ENCODE data around the gene NOC4L. TPM values are rescaled to one million over a fixed set of nuclear protein-coding genes. Genes with fewer than 3 reads are reported as not detected.
A peak's percentile ranks its signal among the peaks of the same experiment; 100 is the strongest.

The NOC4L gene
- total and polyA plus RNA-seq, 12 donors = 7.4 to 22.2 (median 9.5) TPM

GRCh38 chr12:132154341-132154761 is 10.1 kb downstream of the NOC4L start:
- 67 to 76% methylated on average over 21 of the region's 21 CpGs for WGBS, 2 donors
- no peak for TF ChIP-seq CTCF (IDR thresholded peaks at IDR 0.05)

DNA sequence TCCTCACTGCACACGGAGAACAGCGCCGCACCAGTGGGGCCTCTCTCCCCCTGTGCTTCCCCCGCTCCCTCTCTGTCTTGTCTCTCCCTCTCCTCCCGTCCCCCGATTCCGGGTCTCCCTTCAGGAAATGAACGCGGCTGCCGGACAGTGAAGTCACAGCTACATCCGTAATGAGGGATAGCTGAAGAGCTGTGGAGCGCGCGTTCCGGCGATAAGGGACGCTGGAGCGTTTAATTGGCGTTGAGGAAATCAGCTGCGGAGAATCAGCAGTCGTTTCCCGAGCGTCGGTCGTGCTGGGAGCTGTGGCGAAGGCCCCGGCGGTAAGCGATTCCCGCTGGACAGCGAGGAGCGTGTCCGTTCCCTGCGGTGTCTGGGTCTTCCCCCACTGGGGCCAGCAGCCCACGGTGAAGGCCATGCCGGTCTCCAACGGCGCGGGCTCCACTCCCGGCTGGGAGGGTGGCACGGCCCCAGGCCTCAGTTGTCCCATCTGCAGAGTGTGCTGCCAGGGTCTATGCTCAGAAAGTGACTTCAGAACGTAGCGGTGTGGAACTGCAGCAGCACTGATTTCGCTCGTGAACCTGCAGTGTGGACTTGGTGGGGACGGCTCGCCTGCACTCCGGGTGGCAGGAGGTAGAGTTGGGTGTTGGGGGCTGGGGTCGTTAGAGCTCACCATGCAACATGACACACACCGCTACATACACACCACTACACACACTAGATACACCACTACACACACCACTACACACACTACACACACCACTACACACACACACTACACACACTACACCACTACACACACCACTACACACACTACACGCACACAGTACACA is 10.9 kb downstream of the NOC4L start:
- no peak for ATAC-seq

More at GRCh38 chr12:132154341-132154761, 10.1 kb downstream of the NOC4L start:
- no peaks in the 10 kb centered on the region for H3K9me3 ChIP-seq
- H3K27ac ChIP-seq = no peak overlapping the region
- intact Hi-C loops (cut with DNase I) = loop anchor here (2.0 to 10.0 kb wide), 8 partner anchors 60 to 463 kb away; partner anchors contain the start of genes P2RX2 (in 9 of the 10) and LRCOL1 (in 7 of the 10)
- peak in 4 of 8 donors; percentile 3 to 45 (median 22) for ATAC-seq
- DNase-seq = peak in 1 of 2 donors; percentile 14
- H3K4me1 ChIP-seq = peaks cover 0 to 9% (median 6%) of the 10 kb centered on the region in 9 donors
- peaks cover 0 to 22% (median 0%) of the 10 kb centered on the region in 9 donors for H3K36me3 ChIP-seq
- peak overlapping the region in 7 of 10 donors; percentile 3 to 47 (median 38) for H3K4me3 ChIP-seq
- no peaks in the 10 kb centered on the region for H3K27me3 ChIP-seq

DNA sequence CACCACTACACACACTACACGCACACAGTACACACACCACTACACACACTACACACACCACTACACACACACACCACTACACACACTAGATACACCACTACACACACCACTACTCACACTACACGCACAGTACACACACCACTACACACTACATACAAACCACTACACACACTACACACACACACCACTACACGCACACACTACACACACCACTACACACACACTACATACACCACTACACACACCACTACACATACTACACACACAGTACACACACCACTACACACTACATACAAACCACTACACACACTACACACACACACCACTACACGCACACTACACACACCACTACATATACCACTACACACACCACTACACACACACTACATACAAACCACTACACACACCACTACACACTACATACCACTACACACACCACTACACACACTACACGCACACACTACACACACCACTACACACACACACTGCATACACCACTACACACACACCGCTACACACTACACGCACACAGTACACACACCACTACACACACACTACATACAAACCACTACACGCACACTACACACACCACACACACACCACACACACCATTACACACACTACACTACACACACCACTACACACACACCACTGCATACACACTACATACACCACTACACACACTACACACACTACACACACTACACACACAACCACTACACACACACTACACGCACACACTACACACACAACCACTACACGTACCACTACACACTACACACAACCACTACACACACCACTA is 11.7 kb downstream of the NOC4L start:
- ATAC-seq = no peak
- WGBS, 2 donors = 94 to 99% methylated on average over 9 to 10 of the region's 10 CpGs
- H3K4me1 ChIP-seq = peaks cover 0 to 9% (median 6%) of the 10 kb centered on the region in 9 donors
- no peak overlapping the region for H3K4me3 ChIP-seq
- TF ChIP-seq CTCF (IDR thresholded peaks at IDR 0.05) = no peak
- peaks cover 0 to 19% (median 0%) of the 10 kb centered on the region in 9 donors for H3K36me3 ChIP-seq
- H3K27me3 ChIP-seq = peaks cover 0 to 7% (median 0%) of the 10 kb centered on the region in 7 donors
- no peak overlapping the region for H3K27ac ChIP-seq
- intact Hi-C loops (cut with DNase I) = loop anchor here (2.0 to 10.0 kb wide), 6 partner anchors 59 to 459 kb away; partner anchors contain the start of genes LRCOL1 (in 7 of the 10) and P2RX2 (in 7 of the 10)
- no peak for DNase-seq
- H3K9me3 ChIP-seq = no peaks in the 10 kb centered on the region

More for the DNA sequence above, 10.9 kb downstream of the NOC4L start:
- H3K4me1 ChIP-seq = peaks cover 0 to 9% (median 6%) of the 10 kb centered on the region in 9 donors
- H3K9me3 ChIP-seq = no peaks in the 10 kb centered on the region
- no peak for TF ChIP-seq CTCF (IDR thresholded peaks at IDR 0.05)
- H3K27ac ChIP-seq = no peak overlapping the region
- intact Hi-C loops (cut with DNase I) = loop anchor here (2.0 to 10.0 kb wide), 8 partner anchors 60 to 462 kb away; partner anchors contain the start of genes P2RX2 (in 9 of the 10) and LRCOL1 (in 7 of the 10)
- WGBS, 2 donors = 77 to 78% methylated on average over 51 of the region's 51 CpGs
- peaks cover 0 to 7% (median 0%) of the 10 kb centered on the region in 7 donors for H3K27me3 ChIP-seq
- H3K36me3 ChIP-seq = peaks cover 0 to 22% (median 0%) of the 10 kb centered on the region in 9 donors
- H3K4me3 ChIP-seq = no peak overlapping the region
- DNase-seq = peak in 1 of 2 donors; percentile 6
